Jurkat, Clone E6-1 (cell line): ENCODE results near the gene B9D1. TPM values are rescaled to one million over a fixed set of nuclear protein-coding genes. Genes with fewer than 3 reads are reported as not detected.

ENCODE experiments used
- DNase-seq: peaks from one replicate; pipeline ENCODE4 v3.0.0-alpha.2; 2011; ENCODE audit warnings: low read depth, low spot score
- H3K4me3 ChIP-seq: 2 replicates; pipeline ENCODE4 v1.5.1; 2011; ENCODE audit warnings: mild to moderate bottlenecking, low read length, control low read depth, moderate library complexity
- polyA plus RNA-seq: library from polyadenylated mRNA; unstranded; fragments of >200 nt; gene quantifications from one replicate; pipeline ENCODE4 v1.2.1, GENCODE V29; 2012; ENCODE audit warnings: missing spikeins; ENCODE audit not compliant: insufficient read length, insufficient read depth

The B9D1 gene, protein sequence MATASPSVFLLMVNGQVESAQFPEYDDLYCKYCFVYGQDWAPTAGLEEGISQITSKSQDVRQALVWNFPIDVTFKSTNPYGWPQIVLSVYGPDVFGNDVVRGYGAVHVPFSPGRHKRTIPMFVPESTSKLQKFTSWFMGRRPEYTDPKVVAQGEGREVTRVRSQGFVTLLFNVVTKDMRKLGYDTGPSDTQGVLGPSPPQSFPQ
- polyA plus RNA-seq, result 24.0 TPM

GRCh38 chr17:19362277-19363113 is at the start of gene B9D1:
Gene B9D1 (minus strand): TSS chr17:19362723. CDS start chr17:19362569, 154 bp downstream.
- H3K4me3 ChIP-seq, result peak within 1 kb of the TSS; percentile 63
- peak; percentile 84 for DNase-seq

- H3K4me3 ChIP-seq, result no peak overlapping the region
- DNase-seq, result no peak
Measured at GRCh38 chr17:19411631-19412030, 49.1 kb upstream of the B9D1 start.

GRCh38 chr17:19410875-19411620 is 48.5 kb upstream of the B9D1 start, which contains the start of gene RNF112:
Gene RNF112 (plus strand): TSS chr17:19411232. CDS start chr17:19411409, 177 bp downstream.
- no peak within 1 kb of the TSS for H3K4me3 ChIP-seq
- no peak for DNase-seq

GRCh38 chr17:19410091-19410490 is 47.6 kb upstream of the B9D1 start:
- DNase-seq, result no peak
- no peak overlapping the region for H3K4me3 ChIP-seq

DNA sequence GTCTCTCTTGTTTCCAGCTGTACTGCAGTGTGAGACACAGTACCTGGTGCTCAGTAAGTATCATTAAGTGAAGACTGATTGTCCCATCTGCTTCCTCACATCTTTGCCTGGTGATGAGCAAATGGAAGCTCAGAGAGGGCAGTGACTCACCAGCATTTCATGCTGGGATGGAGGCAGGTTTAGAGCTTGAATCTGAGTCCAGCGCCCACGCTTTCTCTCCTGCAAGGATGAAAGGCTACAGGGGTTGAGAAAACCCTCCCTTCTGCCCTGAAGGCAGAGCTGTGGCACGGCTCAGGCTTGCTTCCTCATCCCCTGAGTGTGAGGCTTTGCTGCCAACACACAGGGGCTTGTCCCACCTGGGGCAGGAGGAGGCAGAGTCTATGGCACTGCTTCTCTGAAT is 47.0 kb upstream of the B9D1 start:
- no peak overlapping the region for H3K4me3 ChIP-seq
- no peak for DNase-seq

DNA sequence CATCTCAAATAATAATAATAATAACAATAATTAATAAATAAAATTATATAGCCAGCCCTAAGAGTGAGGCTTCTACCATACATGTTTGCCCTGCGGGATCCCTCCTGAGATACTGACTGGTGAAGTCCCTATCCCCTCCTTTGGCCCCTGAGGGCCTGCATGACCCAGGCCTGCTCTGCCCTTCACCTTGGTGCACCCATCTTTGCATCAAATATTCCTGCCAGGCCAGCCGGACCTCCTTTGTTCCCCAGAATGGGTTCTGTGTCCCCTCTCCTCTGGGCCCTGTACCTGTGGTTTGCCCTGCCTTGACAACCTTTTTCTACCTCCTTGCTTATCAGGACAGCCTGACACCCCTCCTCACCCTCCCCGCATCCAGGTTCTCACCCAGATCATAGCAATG is 46.5 kb upstream of the B9D1 start:
- DNase-seq, result no peak
- no peak overlapping the region for H3K4me3 ChIP-seq

- DNase-seq, result no peak
- H3K4me3 ChIP-seq, result no peak overlapping the region
Measured at GRCh38 chr17:19408346-19408710, 45.8 kb upstream of the B9D1 start.

DNA sequence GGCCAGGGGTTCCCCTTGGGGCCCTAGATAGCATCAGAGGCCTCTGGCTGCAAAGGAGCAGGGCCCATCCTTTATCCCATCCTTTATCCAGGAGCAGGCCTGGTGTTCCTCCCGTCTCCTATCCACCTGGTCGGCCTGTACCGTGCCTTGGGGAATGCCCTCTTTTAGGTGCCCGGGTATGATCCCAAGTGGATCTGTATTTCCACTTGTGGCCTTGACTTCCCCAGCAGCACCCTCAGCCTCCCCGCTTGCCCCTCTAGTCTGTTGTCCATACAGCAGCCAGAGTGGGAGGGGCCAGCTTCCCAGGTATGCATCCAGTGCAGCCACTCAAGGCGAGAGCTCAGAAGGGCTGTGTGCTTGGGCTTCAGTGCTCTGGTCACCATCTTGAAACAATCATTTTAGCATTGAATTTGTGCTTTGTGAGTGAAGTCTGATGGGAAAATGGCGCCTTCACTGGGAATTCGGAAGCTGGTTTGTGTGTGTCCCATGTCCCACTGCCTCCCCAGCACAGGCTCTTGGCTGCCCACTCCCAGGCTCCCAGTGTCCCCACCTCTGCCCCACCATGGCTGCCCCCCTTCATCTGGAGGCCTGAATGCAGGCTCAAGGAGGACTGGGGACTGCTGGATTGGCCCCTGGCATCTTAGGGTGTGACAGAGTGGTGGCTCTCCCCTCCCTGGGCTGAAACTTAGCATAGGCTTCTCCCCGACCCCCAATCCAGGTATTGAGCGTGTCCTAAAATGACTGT is 45.2 kb upstream of the B9D1 start:
- no peak for DNase-seq
- no peak overlapping the region for H3K4me3 ChIP-seq

GRCh38 chr17:19405114-19405513 is 42.6 kb upstream of the B9D1 start:
- no peak overlapping the region for H3K4me3 ChIP-seq
- no peak for DNase-seq

DNA sequence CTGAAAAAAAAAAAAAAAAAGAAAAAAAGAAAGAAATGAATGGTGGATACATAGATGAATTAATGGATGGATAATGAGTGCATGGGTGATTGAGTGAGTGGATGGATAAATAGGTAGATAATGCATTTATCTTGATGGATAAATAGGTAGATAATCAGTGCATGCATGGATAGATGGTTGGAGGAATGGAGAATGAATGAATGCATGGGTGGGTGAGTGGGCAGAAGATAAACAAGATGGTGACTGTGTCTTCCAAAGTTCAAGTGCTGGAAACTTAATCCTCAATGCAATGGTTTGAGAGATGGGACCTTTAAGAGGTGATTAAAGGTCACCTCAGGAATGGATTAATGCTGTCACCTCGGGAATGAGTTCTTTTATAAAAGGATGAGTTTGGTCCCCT is 41.7 kb upstream of the B9D1 start:
- no peak overlapping the region for H3K4me3 ChIP-seq
- no peak for DNase-seq

GRCh38 chr17:19403021-19403420 is 40.5 kb upstream of the B9D1 start:
- DNase-seq, result no peak
- no peak overlapping the region for H3K4me3 ChIP-seq

GRCh38 chr17:19402171-19402570 is 39.6 kb upstream of the B9D1 start:
- no peak for DNase-seq
- H3K4me3 ChIP-seq, result no peak overlapping the region

DNA sequence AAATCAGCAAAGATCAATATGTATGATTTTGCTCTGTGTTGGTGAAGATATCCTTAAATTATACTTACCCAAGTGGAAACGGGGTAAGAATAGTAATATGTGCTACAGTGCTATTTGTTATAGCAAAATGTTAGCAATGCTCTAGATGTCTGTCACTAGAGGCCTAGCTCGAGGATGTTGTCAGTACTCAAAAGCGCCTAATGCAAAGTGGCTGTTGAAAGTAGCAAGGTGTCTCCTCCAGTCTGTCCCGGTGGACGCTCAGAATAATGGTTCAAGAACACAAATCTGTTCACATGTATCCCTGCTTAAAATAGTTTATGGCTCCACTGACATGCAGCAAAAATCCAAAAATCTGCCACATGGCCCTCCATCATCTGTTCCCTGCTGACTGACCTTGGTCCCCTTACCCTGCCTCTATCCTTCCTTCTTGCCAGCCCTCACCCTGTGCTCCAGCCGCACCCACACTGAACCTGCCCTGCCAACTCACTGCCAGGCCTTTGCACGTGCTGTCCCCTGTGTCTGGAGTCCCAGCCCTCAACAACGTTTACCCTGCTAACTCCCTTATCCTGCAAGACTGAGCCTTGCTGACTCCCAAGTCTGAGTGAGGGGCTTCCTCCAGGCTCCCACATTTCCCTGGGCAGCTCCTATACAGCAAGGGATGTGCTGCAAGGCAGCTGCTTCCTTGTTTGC is 38.9 kb upstream of the B9D1 start:
- DNase-seq, result no peak
- no peak overlapping the region for H3K4me3 ChIP-seq

DNA sequence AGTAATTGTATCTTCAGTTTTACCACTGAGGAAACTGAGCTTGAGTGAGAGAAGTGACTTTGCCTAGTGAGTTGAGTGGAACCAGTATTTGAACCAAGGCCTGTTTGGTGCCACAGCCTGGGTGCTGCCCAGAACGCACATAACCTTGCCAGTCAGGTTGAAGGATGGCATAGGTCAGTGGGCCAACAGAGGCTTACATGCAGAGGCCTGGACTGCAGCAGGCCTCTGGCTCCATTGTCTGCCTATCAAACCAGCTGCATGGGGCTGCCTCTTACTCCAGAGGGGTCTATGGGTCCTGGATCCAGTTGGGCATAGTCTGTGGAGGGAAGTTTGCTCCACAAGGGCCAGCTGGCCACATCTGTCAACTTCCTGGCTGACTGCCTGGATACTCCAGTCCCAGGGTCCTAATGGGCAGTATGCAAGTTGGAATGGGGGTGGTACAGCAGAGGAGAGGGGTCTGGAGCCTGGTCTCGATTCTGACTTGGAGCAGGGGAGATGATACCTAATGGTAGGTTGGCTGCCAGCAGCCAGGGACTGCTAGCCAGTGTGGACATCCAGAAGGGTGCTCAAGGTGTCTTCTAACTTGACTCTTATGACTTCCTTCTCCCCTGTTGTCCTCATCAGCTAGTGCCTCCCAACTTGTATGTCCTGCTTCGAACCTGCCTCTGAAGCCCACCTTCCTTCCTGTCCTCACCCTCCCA is 37.4 kb upstream of the B9D1 start:
- DNase-seq, result no peak
- H3K4me3 ChIP-seq, result no peak overlapping the region

- no peak for DNase-seq
- no peak overlapping the region for H3K4me3 ChIP-seq
Measured at GRCh38 chr17:19398301-19399181, 36.0 kb upstream of the B9D1 start.

DNA sequence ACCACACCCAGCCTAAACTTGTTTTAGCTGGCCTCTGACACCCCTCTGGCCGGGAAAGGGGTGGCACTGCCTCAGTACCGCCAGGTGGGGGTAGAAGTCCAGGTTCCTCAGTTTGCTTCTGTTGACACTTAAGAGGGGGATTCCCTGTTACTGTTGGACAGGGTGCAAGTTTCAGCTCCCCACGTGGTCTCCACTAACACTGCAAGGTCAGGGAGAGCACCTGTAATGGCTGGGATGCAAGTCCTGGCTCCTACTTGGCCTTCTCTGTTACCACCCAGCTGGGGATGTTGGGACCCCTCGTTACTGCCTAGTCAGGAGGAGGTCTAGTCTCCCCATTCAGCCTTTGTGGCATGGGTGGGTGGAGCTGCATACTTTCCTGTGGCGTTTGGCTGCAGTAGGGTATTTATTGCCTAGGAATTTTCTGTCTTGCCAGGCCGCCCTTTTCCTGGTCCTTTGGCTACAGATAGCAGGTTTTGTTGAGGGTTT is 35.1 kb upstream of the B9D1 start:
- H3K4me3 ChIP-seq, result no peak overlapping the region
- DNase-seq, result no peak

- no peak for DNase-seq
- no peak overlapping the region for H3K4me3 ChIP-seq
Measured at GRCh38 chr17:19392303-19392702, 29.8 kb upstream of the B9D1 start.
